ENCODE measurements around the gene ASPSCR1. TPM values are rescaled to one million over a fixed set of nuclear protein-coding genes. Genes with fewer than 3 reads are reported as not detected.

The ASPSCR1 gene
- total RNA-seq, 1 donor, result 23.6 TPM

- no peak for TF ChIP-seq CTCF (IDR thresholded peaks at IDR 0.05; ENCODE audit: insufficient read depth, low read length)
- DNase-seq (ENCODE audit: low read depth), result no peak
- H3K4me3 ChIP-seq (ENCODE audit: low read depth, low read length), result no peak overlapping the region
Measured at GRCh38 chr17:81994593-81995462, 17.4 kb downstream of the ASPSCR1 start.

GRCh38 chr17:81995463-81996231 is 18.2 kb downstream of the ASPSCR1 start:
- no peak for DNase-seq (ENCODE audit: low read depth)
- no peak overlapping the region for H3K4me3 ChIP-seq (ENCODE audit: low read depth, low read length)
- no peak for TF ChIP-seq CTCF (IDR thresholded peaks at IDR 0.05; ENCODE audit: insufficient read depth, low read length)

GRCh38 chr17:81996232-81996756 is 18.9 kb downstream of the ASPSCR1 start:
- DNase-seq (ENCODE audit: low read depth), result no peak
- TF ChIP-seq CTCF (IDR thresholded peaks at IDR 0.05; ENCODE audit: insufficient read depth, low read length), result no peak
- no peak overlapping the region for H3K4me3 ChIP-seq (ENCODE audit: low read depth, low read length)

- no peak for TF ChIP-seq CTCF (IDR thresholded peaks at IDR 0.05; ENCODE audit: insufficient read depth, low read length)
- H3K4me3 ChIP-seq (ENCODE audit: low read depth, low read length), result no peak overlapping the region
- DNase-seq (ENCODE audit: low read depth), result no peak
Measured at GRCh38 chr17:81996757-81997441, 19.5 kb downstream of the ASPSCR1 start.

- H3K4me3 ChIP-seq (ENCODE audit: low read depth, low read length), result no peak overlapping the region
- TF ChIP-seq CTCF (IDR thresholded peaks at IDR 0.05; ENCODE audit: insufficient read depth, low read length), result no peak
- no peak for DNase-seq (ENCODE audit: low read depth)
Measured at GRCh38 chr17:81998212-81998611, 20.8 kb downstream of the ASPSCR1 start.

GRCh38 chr17:81998691-81999438 is 21.4 kb downstream of the ASPSCR1 start:
- no peak for DNase-seq (ENCODE audit: low read depth)
- no peak for TF ChIP-seq CTCF (IDR thresholded peaks at IDR 0.05; ENCODE audit: insufficient read depth, low read length)
- H3K4me3 ChIP-seq (ENCODE audit: low read depth, low read length), result no peak overlapping the region
